Measurements from ENCODE around the gene MAML2.

DNA sequence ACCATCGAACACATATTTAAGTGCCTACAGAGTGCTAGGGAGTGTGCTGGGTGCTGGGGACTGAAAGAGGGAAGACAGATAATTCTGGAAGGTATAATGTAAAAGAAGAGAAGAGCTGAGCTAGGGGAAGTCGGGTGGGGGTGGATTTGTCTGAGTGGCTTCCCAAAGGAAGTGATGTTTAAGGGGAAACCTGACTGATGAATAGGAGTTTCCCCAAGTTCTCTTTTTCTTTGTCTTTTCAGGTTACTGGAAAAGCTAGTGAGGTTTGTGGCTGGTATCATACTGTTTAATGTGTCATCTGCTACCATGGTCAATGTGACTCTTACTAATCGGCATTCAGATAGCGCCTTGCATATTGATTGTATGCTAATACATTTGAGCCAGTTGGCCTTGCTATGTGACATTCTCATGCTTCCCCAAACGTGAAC, 267.4 kb downstream of the MAML2 start:
- no peak for TF ChIP-seq EZH2 (IDR thresholded peaks at IDR 0.05; ENCODE audit: borderline replicate concordance, low read depth, low read length, severe bottlenecking)
- TF ChIP-seq, protein P1, sequence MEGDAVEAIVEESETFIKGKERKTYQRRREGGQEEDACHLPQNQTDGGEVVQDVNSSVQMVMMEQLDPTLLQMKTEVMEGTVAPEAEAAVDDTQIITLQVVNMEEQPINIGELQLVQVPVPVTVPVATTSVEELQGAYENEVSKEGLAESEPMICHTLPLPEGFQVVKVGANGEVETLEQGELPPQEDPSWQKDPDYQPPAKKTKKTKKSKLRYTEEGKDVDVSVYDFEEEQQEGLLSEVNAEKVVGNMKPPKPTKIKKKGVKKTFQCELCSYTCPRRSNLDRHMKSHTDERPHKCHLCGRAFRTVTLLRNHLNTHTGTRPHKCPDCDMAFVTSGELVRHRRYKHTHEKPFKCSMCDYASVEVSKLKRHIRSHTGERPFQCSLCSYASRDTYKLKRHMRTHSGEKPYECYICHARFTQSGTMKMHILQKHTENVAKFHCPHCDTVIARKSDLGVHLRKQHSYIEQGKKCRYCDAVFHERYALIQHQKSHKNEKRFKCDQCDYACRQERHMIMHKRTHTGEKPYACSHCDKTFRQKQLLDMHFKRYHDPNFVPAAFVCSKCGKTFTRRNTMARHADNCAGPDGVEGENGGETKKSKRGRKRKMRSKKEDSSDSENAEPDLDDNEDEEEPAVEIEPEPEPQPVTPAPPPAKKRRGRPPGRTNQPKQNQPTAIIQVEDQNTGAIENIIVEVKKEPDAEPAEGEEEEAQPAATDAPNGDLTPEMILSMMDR (IDR thresholded peaks at IDR 0.05; ENCODE audit: borderline replicate concordance, extremely low read depth, low read length, poor library complexity, severe bottlenecking): no peak

All from DND-41 (cell line).